HepG2 (cell line): Measurements from ENCODE around the gene TACC2. TPM values are rescaled to one million over a fixed set of nuclear protein-coding genes. Genes with fewer than 3 reads are reported as not detected.

Source experiments
- CBX5 ChIP-seq: sonication (generic); formaldehyde crosslinking; IDR thresholded peaks from 2 replicates; pipeline ENCODE4 v1.4.0; 2020; ENCODE audit warnings: missing genetic modification reagents, borderline replicate concordance
- CENPT ChIP-seq: sonication (generic); formaldehyde crosslinking; IDR thresholded peaks from 2 replicates; pipeline ENCODE4 v1.8.0; 2022; ENCODE audit warnings: low read depth, mild to moderate bottlenecking, moderate library complexity, missing genetic modification reagents
- HDAC6 ChIP-seq: fragments of 200-600 bp; sonication (generic); IDR thresholded peaks from 2 replicates; pipeline ENCODE4 v1.7.0; 2017; ENCODE audit warnings: mild to moderate bottlenecking, antibody characterized with exemption, low read length, low read depth
- SMAD3 ChIP-seq: sonication (generic); formaldehyde crosslinking; IDR thresholded peaks from 2 replicates; pipeline ENCODE4 v1.4.0; 2020; ENCODE audit warnings: missing genetic modification reagents
- SRSF4 ChIP-seq: fragments of 200-400 bp; formaldehyde crosslinking; IDR thresholded peaks from one replicate; pipeline ENCODE4 v1.6.1; 2018; ENCODE audit warnings: mild to moderate bottlenecking, low read depth, low read length, moderate library complexity; ENCODE audit not compliant: poor library complexity, severe bottlenecking
- ZMAT3 ChIP-seq: sonication (generic); formaldehyde crosslinking; conservative IDR thresholded peaks from 2 replicates; pipeline ENCODE4 v1.7.0; 2021; ENCODE audit warnings: missing genetic modification reagents
- ZNF263 ChIP-seq: sonication (generic); formaldehyde crosslinking; IDR thresholded peaks from 2 replicates; pipeline ENCODE4 v1.4.0; 2020; ENCODE audit warnings: missing genetic modification reagents
- ZNF563 ChIP-seq: sonication (generic); formaldehyde crosslinking; IDR thresholded peaks from 2 replicates; pipeline ENCODE4 v1.8.0; 2022; ENCODE audit warnings: mild to moderate bottlenecking, moderate library complexity, missing genetic modification reagents
- ZNF883 ChIP-seq: sonication (generic); formaldehyde crosslinking; IDR thresholded peaks from 2 replicates; pipeline ENCODE4 v1.5.1; 2020; ENCODE audit warnings: mild to moderate bottlenecking, missing genetic modification reagents; ENCODE audit errors: not compliant biosample characterization
- polyA plus RNA-seq, 8 experiments: library from polyadenylated mRNA; depleted of rRNA in 3 of 8; stranded (reverse) in 7 of 8; unstranded in 1 of 8; fragments of >200 nt; fragmentation: Illumina TruSeq in 4 of 8; extraction: Trizol in 4 of 8; gene quantifications; 2 replicates each; pipeline versions ENCODE4 v1.2.1 to v1.2.3, GENCODE V29; 2011 to 2016; ENCODE audit warnings: low read depth in 4 of 8, missing spikeins in 1 of 8, mixed read lengths in 1 of 8; ENCODE audit not compliant: insufficient read depth in 1 of 8
- total RNA-seq, 5 experiments: library from RNA; depleted of rRNA; stranded (reverse); fragments of >200 nt; fragmentation: Illumina TruSeq; extraction: Trizol; gene quantifications; 2 replicates each; pipeline ENCODE4 v1.2.3, GENCODE V29; 2016; ENCODE audit warnings: low read depth in 1 of 5
- TF ChIP-seq, protein P1 (sequence below): sonication (generic); formaldehyde crosslinking; IDR thresholded peaks from 2 replicates; pipeline ENCODE4 v1.4.0; 2020; ENCODE audit warnings: missing genetic modification reagents
- TF ChIP-seq, protein P2 (sequence below): sonication (generic); formaldehyde crosslinking; IDR thresholded peaks from 2 replicates; pipeline ENCODE4 v1.5.0; 2020; ENCODE audit warnings: missing genetic modification reagents
- TF ChIP-seq, protein P3 (sequence below): sonication (generic); formaldehyde crosslinking; IDR thresholded peaks from 2 replicates; pipeline ENCODE4 v1.8.1; 2022; ENCODE audit warnings: mild to moderate bottlenecking, missing genetic modification reagents
- TF ChIP-seq, protein P4 (sequence below): sonication (generic); formaldehyde crosslinking; conservative IDR thresholded peaks from 2 replicates; pipeline ENCODE4 v1.4.0; 2020; ENCODE audit warnings: mild to moderate bottlenecking, missing genetic modification reagents, moderate library complexity
- TF ChIP-seq, protein P5 (sequence below): IDR thresholded peaks from 2 replicates; pipeline ENCODE4 v1.6.1; 2016; ENCODE audit warnings: low read depth, borderline replicate concordance
- TF ChIP-seq, protein P6 (sequence below): sonication (generic); formaldehyde crosslinking; IDR thresholded peaks from 2 replicates; pipeline ENCODE4 v1.5.0; 2020; ENCODE audit warnings: missing genetic modification reagents, mild to moderate bottlenecking, borderline replicate concordance
- TF ChIP-seq, protein P7 (sequence below): sonication (generic); formaldehyde crosslinking; IDR thresholded peaks from 2 replicates; pipeline ENCODE4 v1.4.0; 2020; ENCODE audit warnings: mild to moderate bottlenecking, missing genetic modification reagents
- TF ChIP-seq, protein P8 (sequence below): sonication (generic); formaldehyde crosslinking; IDR thresholded peaks from 2 replicates; pipeline ENCODE4 v1.8.0; 2023; ENCODE audit warnings: mild to moderate bottlenecking, missing genetic modification reagents

Gene TACC2
- total and polyA plus RNA-seq, 2 of the 13 experiments (the other 11 are each of a cell fraction or from before 2014, with no cell fraction given): 11.8 to 16.0 TPM

DNA sequence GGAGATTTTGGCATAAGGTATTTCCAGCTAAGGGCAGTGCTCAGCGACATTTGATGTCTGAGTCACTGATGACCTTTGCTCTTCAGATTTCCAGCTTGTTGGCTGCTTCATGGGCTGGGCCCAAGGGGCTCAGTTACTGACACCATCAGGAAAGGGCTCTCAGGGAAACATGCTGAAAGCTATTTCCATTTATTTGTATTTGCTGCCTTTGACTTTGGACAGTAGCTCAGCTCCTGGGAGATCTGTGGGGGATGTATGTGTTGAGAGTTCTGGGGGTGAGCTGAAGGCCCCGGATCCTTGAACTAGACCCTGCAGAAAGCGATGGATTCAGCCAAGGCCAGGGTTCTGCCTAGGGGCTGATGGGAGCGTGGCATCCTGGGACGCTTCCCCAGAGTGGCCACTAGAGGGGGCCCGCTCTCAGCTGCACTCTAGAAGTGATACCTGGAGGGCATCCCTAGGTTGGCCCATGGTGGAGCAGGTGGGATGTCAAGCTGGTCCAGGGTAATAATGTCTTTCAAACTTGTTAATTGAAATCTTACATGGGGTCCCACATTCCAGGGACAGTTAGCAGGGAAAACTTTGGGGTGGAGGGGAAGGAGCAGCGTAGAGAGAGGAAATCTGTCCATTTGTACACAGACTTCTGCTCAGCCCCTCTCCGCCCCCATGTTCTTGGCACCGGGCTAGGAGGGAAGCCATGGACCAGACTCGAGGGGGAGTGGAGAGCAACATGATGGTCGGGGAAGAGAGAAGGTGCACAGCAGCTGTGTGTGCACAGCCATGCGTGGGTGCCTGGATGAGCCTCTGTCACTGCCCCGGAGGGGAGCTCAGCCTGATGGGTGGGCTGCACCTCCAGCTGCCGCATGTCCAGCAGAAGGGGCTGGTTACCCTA, 279.1 kb downstream of the TACC2 start (continued):
- TF ChIP-seq, protein P1, sequence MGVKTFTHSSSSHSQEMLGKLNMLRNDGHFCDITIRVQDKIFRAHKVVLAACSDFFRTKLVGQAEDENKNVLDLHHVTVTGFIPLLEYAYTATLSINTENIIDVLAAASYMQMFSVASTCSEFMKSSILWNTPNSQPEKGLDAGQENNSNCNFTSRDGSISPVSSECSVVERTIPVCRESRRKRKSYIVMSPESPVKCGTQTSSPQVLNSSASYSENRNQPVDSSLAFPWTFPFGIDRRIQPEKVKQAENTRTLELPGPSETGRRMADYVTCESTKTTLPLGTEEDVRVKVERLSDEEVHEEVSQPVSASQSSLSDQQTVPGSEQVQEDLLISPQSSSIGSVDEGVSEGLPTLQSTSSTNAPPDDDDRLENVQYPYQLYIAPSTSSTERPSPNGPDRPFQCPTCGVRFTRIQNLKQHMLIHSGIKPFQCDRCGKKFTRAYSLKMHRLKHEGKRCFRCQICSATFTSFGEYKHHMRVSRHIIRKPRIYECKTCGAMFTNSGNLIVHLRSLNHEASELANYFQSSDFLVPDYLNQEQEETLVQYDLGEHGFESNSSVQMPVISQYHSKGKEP (CRISPR knock-in tag): no peak
- TF ChIP-seq SMAD3 (0 out of 2 replicates have a peak, but pooled peaks have one; percentile 43), ZMAT3 (peak; percentile 69; the same call in 1 of the 2 replicates), CBX5 (CRISPR knock-in tag) (no peak), SRSF4 (no peak), HDAC6 (no peak), ZNF883 (CRISPR knock-in tag) (no peak), ZNF263 (CRISPR knock-in tag) (no peak), CENPT (no peak), ZNF563 (no peak)
- TF ChIP-seq, protein P2, sequence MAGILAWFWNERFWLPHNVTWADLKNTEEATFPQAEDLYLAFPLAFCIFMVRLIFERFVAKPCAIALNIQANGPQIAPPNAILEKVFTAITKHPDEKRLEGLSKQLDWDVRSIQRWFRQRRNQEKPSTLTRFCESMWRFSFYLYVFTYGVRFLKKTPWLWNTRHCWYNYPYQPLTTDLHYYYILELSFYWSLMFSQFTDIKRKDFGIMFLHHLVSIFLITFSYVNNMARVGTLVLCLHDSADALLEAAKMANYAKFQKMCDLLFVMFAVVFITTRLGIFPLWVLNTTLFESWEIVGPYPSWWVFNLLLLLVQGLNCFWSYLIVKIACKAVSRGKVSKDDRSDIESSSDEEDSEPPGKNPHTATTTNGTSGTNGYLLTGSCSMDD (CRISPR knock-in tag): no peak
- TF ChIP-seq, protein P3, sequence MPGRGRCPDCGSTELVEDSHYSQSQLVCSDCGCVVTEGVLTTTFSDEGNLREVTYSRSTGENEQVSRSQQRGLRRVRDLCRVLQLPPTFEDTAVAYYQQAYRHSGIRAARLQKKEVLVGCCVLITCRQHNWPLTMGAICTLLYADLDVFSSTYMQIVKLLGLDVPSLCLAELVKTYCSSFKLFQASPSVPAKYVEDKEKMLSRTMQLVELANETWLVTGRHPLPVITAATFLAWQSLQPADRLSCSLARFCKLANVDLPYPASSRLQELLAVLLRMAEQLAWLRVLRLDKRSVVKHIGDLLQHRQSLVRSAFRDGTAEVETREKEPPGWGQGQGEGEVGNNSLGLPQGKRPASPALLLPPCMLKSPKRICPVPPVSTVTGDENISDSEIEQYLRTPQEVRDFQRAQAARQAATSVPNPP (CRISPR knock-in tag): no peak
- TF ChIP-seq, protein P4, sequence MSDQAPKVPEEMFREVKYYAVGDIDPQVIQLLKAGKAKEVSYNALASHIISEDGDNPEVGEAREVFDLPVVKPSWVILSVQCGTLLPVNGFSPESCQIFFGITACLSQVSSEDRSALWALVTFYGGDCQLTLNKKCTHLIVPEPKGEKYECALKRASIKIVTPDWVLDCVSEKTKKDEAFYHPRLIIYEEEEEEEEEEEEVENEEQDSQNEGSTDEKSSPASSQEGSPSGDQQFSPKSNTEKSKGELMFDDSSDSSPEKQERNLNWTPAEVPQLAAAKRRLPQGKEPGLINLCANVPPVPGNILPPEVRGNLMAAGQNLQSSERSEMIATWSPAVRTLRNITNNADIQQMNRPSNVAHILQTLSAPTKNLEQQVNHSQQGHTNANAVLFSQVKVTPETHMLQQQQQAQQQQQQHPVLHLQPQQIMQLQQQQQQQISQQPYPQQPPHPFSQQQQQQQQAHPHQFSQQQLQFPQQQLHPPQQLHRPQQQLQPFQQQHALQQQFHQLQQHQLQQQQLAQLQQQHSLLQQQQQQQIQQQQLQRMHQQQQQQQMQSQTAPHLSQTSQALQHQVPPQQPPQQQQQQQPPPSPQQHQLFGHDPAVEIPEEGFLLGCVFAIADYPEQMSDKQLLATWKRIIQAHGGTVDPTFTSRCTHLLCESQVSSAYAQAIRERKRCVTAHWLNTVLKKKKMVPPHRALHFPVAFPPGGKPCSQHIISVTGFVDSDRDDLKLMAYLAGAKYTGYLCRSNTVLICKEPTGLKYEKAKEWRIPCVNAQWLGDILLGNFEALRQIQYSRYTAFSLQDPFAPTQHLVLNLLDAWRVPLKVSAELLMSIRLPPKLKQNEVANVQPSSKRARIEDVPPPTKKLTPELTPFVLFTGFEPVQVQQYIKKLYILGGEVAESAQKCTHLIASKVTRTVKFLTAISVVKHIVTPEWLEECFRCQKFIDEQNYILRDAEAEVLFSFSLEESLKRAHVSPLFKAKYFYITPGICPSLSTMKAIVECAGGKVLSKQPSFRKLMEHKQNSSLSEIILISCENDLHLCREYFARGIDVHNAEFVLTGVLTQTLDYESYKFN (CRISPR knock-in tag): peak; percentile 60
- TF ChIP-seq, protein P5, sequence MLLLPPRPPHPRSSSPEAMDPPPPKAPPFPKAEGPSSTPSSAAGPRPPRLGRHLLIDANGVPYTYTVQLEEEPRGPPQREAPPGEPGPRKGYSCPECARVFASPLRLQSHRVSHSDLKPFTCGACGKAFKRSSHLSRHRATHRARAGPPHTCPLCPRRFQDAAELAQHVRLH (CRISPR knock-in tag): 0 out of 2 replicates have a peak, but pooled peaks have one; percentile 24
- TF ChIP-seq, protein P6, sequence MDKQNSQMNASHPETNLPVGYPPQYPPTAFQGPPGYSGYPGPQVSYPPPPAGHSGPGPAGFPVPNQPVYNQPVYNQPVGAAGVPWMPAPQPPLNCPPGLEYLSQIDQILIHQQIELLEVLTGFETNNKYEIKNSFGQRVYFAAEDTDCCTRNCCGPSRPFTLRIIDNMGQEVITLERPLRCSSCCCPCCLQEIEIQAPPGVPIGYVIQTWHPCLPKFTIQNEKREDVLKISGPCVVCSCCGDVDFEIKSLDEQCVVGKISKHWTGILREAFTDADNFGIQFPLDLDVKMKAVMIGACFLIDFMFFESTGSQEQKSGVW (CRISPR knock-in tag): no peak
- TF ChIP-seq, protein P7, sequence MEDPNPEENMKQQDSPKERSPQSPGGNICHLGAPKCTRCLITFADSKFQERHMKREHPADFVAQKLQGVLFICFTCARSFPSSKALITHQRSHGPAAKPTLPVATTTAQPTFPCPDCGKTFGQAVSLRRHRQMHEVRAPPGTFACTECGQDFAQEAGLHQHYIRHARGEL: no peak
- TF ChIP-seq, protein P8, sequence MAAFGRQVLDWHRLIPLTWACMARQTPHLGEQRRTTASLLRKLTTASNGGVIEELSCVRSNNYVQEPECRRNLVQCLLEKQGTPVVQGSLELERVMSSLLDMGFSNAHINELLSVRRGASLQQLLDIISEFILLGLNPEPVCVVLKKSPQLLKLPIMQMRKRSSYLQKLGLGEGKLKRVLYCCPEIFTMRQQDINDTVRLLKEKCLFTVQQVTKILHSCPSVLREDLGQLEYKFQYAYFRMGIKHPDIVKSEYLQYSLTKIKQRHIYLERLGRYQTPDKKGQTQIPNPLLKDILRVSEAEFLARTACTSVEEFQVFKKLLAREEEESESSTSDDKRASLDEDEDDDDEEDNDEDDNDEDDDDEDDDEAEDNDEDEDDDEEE (CRISPR knock-in tag): no peak
